Progenitor cell of endocrine pancreas (in vitro differentiated cells): ENCODE data around the gene TMPO. TPM values are rescaled to one million over a fixed set of nuclear protein-coding genes. Genes with fewer than 3 reads are reported as not detected.

Experiments used
- DNase-seq: peaks from one replicate; pipeline ENCODE4 v3.0.0; 2021; ENCODE audit warnings: low spot score; ENCODE audit not compliant: unreplicated experiment
- H3K27ac Mint-ChIP-seq: 2 replicates; pipeline ENCODE4 v1.8.0; 2021; ENCODE audit warnings: mild to moderate bottlenecking, moderate library complexity, mixed read lengths
- H3K27me3 Mint-ChIP-seq: 2 replicates; pipeline ENCODE4 v1.8.0; 2021; ENCODE audit warnings: mixed read lengths
- H3K36me3 Mint-ChIP-seq: 2 replicates; pipeline ENCODE4 v1.8.0; 2022; ENCODE audit warnings: mixed read lengths; ENCODE audit not compliant: insufficient read depth
- H3K4me1 Mint-ChIP-seq: 2 replicates; pipeline ENCODE4 v1.8.0; 2021; ENCODE audit warnings: low read depth, mixed read lengths
- H3K4me3 Mint-ChIP-seq: 2 replicates; pipeline ENCODE4 v1.8.0; 2021; ENCODE audit warnings: low read depth, mild to moderate bottlenecking, moderate library complexity, mixed read lengths
- H3K9me3 Mint-ChIP-seq: 2 replicates; pipeline ENCODE4 v1.8.0; 2021; ENCODE audit warnings: low read depth, mixed read lengths
- total RNA-seq: library from RNA; stranded (reverse); gene quantifications from 2 replicates; pipeline ENCODE4 v1.2.1, GENCODE V29; 2021
- TF ChIP-seq, protein P1 (sequence below): fragments of 200-600 bp; sonication (generic); IDR thresholded peaks from one replicate; pipeline ENCODE4 v1.5.0; 2021; ENCODE audit warnings: antibody characterized with exemption, mild to moderate bottlenecking; ENCODE audit not compliant: unreplicated experiment

The TMPO gene
- total RNA-seq, 1 donor from 2014 or later = 203 TPM

DNA sequence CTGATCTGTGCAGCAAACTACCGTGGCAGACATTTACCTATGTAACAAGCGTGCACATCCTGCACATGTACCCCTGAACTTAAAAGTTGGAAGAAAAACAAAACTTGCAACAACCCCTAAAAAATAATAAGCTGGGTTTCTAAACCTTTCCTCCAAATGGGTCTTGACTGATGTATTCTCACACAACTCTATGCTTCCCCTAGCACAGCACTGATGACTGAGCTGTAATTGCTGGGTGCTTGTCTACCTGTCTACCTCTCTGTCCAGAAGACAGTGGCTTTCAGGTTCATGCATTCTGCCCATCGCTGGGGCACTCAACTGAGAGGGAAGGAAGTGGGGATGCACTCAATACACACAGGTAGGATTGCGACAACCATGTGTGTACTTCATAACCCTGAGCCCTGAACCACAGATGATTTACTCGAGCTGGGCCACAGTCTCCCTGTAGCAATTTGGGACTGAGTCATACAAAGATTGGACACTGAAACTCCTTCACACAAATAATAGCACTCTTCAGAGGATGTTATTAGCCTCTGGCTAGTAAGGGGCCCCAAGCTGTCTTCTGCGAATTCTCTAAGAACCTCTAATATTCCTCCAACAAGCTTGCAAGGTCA is 44.8 kb upstream of the TMPO start:
- no peaks in the 10 kb centered on the region for H3K9me3 Mint-ChIP-seq
- H3K27me3 Mint-ChIP-seq = no peaks in the 10 kb centered on the region
- H3K27ac Mint-ChIP-seq = no peak overlapping the region
- no peaks in the 10 kb centered on the region for H3K36me3 Mint-ChIP-seq
- no peak for DNase-seq
- TF ChIP-seq, protein P1, sequence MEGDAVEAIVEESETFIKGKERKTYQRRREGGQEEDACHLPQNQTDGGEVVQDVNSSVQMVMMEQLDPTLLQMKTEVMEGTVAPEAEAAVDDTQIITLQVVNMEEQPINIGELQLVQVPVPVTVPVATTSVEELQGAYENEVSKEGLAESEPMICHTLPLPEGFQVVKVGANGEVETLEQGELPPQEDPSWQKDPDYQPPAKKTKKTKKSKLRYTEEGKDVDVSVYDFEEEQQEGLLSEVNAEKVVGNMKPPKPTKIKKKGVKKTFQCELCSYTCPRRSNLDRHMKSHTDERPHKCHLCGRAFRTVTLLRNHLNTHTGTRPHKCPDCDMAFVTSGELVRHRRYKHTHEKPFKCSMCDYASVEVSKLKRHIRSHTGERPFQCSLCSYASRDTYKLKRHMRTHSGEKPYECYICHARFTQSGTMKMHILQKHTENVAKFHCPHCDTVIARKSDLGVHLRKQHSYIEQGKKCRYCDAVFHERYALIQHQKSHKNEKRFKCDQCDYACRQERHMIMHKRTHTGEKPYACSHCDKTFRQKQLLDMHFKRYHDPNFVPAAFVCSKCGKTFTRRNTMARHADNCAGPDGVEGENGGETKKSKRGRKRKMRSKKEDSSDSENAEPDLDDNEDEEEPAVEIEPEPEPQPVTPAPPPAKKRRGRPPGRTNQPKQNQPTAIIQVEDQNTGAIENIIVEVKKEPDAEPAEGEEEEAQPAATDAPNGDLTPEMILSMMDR = no peak
- H3K4me1 Mint-ChIP-seq = no peaks in the 10 kb centered on the region
- no peak overlapping the region for H3K4me3 Mint-ChIP-seq

DNA sequence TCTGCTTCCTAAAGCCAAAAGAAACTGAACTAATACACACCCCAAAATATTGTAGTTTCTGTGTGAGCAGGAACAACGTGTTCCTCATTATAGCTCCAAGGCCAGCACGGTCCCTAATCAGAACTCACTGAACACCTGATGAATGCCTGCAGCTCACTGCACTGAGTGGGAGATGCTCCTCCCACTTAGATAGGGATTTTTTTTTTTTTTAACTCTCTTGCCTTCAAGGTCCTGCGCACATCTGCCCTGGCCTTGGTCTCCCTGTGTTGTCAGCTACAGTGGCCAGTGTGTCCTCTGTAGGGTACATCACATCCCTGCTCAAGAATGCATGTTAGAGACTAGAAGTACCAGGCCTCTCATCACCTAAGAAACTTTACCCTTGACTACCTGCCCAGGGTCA is 44.3 kb upstream of the TMPO start:
- DNase-seq = no peak
- Mint-ChIP-seq H3K4me1 (no peaks in the 10 kb centered on the region), H3K27me3 (no peaks in the 10 kb centered on the region), H3K27ac (no peak overlapping the region), H3K9me3 (no peaks in the 10 kb centered on the region), H3K4me3 (no peak overlapping the region), H3K36me3 (no peaks in the 10 kb centered on the region)
- TF ChIP-seq, protein P1 = no peak

DNA sequence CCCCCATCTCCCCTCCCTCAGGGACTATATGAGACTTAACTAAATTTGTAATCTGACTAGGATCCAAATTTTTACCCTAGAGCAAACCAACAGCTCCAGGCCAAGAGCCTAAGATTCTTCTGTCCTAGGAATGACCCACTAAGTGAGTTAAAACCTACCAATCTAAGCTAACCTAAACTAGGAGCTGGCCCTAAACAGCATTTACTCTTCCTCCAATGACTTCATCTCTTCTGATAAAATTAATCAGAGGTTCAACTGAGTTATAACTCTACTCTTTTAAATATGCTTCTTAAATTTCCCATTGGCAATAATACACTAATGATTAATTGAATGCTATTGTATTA is 39.9 kb upstream of the TMPO start:
- no peaks in the 10 kb centered on the region for H3K27me3 Mint-ChIP-seq
- TF ChIP-seq, protein P1 = no peak
- H3K4me3 Mint-ChIP-seq = no peak overlapping the region
- DNase-seq = no peak
- peak overlapping the region; percentile 19 for H3K27ac Mint-ChIP-seq
- no peaks in the 10 kb centered on the region for H3K9me3 Mint-ChIP-seq
- no peaks in the 10 kb centered on the region for H3K36me3 Mint-ChIP-seq
- no peaks in the 10 kb centered on the region for H3K4me1 Mint-ChIP-seq

DNA sequence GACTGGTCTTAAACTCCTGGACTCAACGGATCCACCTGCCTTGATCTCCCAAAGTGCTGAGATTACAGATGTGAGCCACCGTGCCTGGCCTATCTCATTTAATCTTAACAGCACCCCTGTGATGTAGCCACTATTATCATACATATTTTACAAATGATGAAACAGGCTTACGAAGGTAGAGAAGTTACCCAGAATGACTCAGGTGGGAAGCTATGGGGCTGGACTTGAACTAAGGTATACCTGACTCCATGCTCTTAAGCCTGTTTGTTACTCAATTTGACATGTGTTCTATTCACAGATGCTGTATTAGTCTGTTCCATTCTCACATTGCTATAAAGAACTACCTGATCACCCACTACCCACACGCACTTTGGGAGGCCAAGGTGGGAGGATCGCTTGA is 36.8 kb upstream of the TMPO start:
- no peak for DNase-seq
- TF ChIP-seq, protein P1 = no peak

DNA sequence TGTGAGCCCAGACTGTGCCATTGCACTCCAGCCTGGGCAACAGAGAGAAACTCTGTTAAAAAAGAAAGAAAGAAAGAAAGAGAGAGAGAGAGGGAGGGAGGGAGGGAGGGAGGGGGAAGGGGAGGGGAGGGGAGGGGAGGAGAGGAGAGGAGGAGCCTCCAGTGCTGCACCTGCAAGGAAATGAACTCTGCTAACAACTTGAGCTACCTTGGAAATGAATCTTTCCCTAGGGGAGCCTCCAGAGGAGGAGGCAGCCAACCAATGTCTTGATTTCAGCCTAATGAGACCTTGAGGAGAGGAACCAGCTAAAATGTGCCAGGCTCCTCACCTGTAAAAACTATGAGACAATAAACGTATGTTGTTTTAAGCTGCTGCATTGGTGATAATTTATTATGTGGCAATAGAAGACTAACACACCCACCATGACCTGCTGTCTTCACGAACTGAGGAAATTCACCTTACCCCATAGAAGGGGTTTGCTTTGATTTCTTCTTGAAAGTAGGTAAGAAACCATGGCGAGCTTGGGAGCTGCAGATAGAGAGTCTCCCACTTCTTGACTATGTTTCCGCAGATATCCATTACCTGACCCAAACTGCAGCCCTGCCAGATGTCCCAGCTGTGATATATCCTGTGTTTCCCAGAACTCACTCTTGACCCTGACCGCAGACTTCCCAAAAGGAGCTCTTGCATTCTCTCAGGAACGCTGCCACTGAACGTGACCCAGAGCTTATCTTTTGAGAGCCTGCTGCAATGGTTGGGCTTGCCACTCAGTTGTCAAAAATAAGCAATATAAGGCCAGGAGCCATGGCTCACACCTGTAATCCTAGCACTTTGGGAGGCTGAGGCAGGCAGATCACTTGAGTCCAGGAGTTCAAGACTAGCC is 31.5 kb upstream of the TMPO start:
- no peak for DNase-seq
- TF ChIP-seq, protein P1 = no peak
- Mint-ChIP-seq H3K27me3 (no peaks in the 10 kb centered on the region), H3K36me3 (no peaks in the 10 kb centered on the region), H3K4me1 (peaks cover 1% of the 10 kb centered on the region), H3K9me3 (no peaks in the 10 kb centered on the region), H3K27ac (no peak overlapping the region), H3K4me3 (no peak overlapping the region)

More for the DNA sequence above, 36.8 kb upstream of the TMPO start:
- H3K9me3 Mint-ChIP-seq = no peaks in the 10 kb centered on the region
- H3K4me3 Mint-ChIP-seq = no peak overlapping the region
- no peak overlapping the region for H3K27ac Mint-ChIP-seq
- no peaks in the 10 kb centered on the region for H3K4me1 Mint-ChIP-seq
- H3K27me3 Mint-ChIP-seq = no peaks in the 10 kb centered on the region
- no peaks in the 10 kb centered on the region for H3K36me3 Mint-ChIP-seq
